ENCODE results near the gene USH1G.
A peak's percentile ranks its signal among the peaks of the same experiment; 100 is the strongest.

The USH1G gene

DNA sequence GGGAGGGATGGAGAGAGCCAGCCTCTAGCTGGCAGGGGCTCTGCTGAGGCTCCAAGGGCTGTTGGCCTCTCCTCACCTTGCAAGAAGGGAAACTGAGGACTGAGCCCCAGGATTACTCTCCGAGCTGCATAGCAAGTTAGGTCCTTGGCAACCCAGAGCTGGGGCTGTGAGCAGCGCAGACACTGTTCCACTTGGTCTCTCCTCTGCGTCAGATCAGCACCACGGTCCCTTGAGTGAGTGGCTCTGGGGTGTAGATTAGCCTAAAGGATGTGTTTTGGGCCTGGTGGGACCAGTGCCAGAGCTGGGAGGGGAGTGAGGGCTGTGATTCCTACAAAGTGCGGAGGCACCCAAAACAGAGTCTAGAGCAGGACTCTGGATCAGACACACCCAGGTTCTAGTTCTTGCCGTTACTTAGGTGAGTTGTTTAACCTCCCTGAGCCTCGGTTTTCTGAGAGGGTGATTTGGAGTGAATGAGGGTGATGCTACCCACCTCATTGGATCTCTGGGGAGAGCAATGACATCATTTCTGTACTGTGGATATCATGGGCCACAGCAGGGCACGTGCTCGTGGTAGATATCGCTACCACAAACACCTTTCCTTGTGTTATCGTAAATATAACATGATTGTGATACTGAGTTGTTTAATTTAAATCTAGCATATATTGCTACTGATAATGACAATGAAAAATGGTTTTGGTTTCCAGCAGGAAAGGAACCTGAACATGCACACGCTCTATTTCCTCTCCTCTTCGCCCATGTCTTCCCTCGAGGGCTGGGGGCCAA, 21.5 kb downstream of the USH1G start:
- no peak for DNase-seq

GRCh38 chr17:74900208-74900607, 22.8 kb downstream of the USH1G start:
- no peak for DNase-seq

- DNase-seq, result no peak
These were observed 24.6 kb downstream of the USH1G start for GRCh38 chr17:74898376-74898946.

DNA sequence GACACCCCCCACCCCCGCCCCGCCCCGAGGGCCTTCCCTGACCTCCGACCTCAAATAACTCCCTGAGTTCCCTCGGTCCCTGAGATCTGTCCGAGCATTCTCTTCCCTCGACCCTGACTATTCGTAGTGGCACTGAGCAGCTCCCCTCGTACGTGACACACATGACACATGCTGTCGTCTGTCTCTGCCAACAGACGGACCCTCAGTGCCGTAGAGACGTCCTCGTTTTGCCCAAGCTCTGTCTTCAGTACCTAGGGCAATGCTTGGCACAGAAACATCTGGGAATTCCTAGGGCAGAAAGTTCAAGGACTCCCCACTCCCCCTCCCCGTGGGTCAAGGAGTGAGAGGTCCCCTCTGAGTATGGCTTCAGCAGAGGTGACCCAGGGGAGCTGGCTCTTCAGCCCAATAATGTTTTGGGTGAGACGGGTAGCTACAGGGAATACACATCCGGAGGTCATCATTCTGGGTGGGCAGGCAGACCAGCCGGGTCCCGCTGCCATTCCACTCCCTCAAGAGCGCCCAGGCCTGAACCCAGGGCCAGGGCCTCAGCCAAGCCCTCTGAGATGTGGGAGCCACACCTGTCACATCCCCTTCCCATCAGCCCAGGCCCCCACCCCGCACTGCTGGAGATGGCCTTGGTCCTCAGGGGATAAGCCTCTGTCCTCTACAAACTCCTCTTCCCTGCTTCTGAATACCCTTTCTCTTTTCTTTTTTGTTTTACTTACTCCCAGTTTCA, 29.0 kb downstream of the USH1G start:
- DNase-seq, result no peak

- DNase-seq, result no peak
These were observed 29.8 kb downstream of the USH1G start, which contains the start of gene FADS6 for GRCh38 chr17:74892974-74893911. FADS6 (minus strand) TSS chr17:74893633; CDS start chr17:74893595, 38 bp downstream.

- no peak for DNase-seq
These were observed 30.8 kb downstream of the USH1G start for GRCh38 chr17:74892013-74892841.

DNA sequence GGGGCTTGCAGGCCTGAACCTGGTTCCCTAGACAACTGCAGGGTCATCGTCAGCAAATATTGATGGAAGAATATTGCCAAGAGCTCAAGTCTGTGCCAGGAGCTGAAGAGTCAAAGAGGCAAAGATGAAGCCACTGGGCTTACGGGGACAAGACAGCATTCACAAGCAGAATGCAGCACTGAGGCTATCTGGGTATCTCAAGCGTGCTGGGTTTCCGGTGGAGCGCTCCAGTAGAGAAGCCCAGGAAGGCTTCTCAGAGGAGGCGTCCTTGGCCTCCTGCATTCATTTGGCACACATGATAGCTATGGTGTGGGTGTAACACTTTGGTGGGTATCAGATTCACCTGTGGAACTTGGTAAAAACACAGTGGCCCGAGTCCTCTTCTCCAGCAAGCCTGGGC, 32.5 kb downstream of the USH1G start:
- no peak for DNase-seq

GRCh38 chr17:74888469-74888868, 34.6 kb downstream of the USH1G start:
- DNase-seq, result no peak

- peak; percentile 46 for DNase-seq
These were observed 39.8 kb downstream of the USH1G start for GRCh38 chr17:74883241-74883745.

DNA sequence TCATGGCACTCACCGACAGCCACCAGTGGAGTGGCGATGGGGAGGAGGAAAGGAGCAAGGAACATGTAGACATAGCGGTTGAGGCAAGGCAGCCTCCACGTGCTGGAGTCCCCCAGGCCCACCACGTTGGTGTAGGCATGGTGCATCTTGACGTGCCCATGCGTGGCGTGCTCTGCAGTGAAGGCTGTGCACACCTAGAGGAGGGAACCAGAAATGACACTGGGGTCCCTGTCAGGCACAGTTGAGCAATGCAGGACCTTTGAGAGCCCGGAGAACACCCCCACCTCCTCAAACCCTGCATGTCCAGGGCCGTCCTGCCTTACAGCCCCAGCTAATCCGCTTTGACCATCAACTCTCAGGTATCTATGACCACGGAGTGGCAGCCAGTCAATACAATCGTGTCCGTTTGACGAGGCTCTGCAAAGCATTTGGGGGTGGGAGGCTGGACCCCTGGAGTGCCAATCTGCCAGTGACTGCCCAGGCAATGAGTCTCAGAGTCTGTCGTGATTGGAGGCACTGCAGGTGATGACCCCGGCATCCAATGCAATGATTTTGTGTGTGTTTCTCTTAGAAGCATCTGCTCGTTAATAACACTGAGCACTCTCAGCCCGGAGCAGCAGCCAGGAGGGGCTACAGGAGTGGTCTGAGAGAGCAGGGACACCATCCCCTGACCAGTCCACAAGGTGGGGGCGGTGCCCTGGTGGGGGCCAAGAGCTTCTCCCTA, 40.4 kb downstream of the USH1G start:
- DNase-seq, result no peak

GRCh38 chr17:74881073-74881472, 42.0 kb downstream of the USH1G start:
- DNase-seq, result no peak

DNA sequence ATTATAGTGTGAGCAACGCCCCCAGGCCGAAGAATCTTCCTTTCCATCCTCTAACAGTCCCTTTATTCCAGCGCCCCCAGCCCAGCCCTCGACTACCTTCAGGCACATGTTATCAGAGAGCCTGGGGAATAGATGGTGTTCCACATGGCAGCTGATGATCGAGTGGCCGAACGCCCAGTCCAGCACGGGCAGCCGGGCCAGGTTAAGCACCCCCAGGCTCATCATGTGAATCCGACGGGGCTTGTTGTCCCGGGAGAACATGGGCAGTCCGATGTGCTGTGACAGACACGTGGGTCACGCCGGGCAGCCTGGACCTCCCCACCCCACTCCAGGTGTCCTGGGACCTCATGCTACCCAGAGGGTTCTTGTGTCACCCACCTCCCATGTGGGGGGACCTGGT, 43.7 kb downstream of the USH1G start:
- DNase-seq, result no peak

- DNase-seq, result no peak
These were observed 44.4 kb downstream of the USH1G start for GRCh38 chr17:74878658-74879057.

DNA sequence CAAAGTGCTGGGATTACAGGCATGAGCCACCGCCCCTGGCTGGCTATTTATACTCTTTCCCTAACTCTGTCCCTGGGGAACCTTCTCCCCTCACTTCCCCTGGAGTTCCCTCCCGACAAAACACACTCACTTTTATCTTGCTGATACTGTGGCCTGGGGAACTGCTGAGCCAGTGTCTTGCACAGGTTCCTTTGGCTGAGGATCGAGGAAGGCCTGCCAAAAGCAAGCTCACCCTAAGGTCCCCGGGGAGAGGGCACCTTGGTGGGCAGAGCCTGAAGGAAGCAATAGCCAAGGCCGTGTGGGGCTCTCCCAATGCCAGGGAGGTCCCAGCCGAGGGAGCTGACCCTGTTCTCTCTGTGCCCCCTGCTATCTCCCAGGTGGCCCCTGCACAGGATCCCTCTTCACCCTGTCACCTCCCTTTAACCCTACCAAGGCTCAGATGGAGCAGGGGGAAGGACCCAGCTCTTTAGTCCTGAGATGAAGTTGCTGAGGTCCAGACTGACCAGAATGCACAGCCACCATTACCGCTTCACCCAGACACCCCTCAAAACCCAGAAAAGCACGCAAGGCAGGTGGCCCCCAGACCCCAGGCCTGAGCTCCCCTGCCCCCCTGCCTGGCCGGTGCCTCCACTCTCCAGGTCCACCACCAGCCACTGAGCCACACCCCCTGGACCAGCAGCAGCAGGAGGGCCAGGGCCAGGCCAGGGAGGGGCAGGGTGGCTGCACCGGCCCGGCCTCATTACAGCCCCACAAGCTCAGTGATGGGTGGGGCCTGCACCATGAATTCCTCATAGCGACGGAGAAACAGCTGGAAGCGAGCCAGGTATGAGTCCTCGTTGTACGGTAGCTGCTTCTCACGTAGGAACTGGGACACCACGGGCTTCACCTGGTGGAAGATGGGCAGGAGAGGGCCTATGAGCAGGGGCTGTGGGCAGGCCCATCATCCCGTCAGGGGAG, 45.2 kb downstream of the USH1G start:
- DNase-seq, result no peak

DNA sequence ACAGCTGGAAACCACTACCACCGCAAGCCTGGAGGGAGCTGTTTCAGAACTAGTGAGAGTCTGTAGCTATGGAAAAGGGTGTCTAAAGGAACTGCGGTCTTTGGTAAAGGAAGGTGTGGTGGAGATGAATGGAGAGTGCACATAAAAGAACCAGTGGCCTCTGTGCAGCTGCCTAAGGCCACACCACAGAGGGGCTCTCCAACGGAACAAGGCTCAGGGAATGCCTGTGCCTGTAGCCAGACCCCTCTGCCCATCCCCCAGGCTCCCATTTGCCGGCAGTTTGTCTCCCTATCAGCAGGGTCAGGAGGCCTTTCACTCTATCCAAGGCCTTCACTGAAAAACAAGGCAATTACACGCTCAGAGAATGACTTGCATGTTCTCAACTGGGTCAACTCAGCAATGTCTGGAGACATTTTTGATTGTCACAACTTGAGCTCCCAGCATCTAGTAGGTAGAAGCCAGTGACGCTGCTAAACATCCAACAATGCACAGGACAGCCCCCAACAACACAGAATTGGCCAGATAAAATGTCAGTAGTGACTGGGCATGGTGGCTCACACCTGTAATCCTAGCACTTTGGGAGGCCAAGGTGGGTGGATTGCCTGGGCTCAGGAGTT, 47.0 kb downstream of the USH1G start:
- no peak for DNase-seq

GRCh38 chr17:74875155-74875976, 47.7 kb downstream of the USH1G start:
- no peak for DNase-seq

GRCh38 chr17:74874615-74875037, 48.4 kb downstream of the USH1G start:
- DNase-seq, result no peak
